Tibial nerve (tissue), 4 donors: ENCODE results near the gene THSD4. TPM values are rescaled to one million over a fixed set of nuclear protein-coding genes. Genes with fewer than 3 reads are reported as not detected.
A peak's percentile ranks its signal among the peaks of the same experiment; 100 is the strongest.
"Not testable (repeated sequence)": the region's sequence is repeated elsewhere in the genome, so short reads cannot be mapped to it uniquely, and the experiment has no call there.

Experiments
- DNase-seq, 2 donors: peaks; one replicate each; pipeline ENCODE4 v3.0.0-alpha.2; 2019; ENCODE audit warnings: low spot score in 2 of 2
- H3K27ac ChIP-seq, 4 donors: fragments of 200-600 bp; sonication (generic) in 3 of 4; one replicate each; pipeline ENCODE4 v1.5.1; 2017 to 2019; ENCODE audit warnings: mild to moderate bottlenecking in 1 of 4
- H3K27me3 ChIP-seq, 2 donors: fragments of 200-600 bp; sonication (generic) in 1 of 2; one replicate each; pipeline versions ENCODE4 v1.5.1 to v1.6.0; 2017 to 2019
- H3K36me3 ChIP-seq, 3 donors: fragments of 200-600 bp; sonication (generic); one replicate each; pipeline ENCODE4 v1.5.1; 2018 to 2019
- H3K4me1 ChIP-seq, 4 donors: fragments of 200-600 bp; sonication (generic) in 3 of 4; one replicate each; pipeline ENCODE4 v1.5.1; 2017 to 2019
- H3K4me3 ChIP-seq, 4 donors: fragments of 200-600 bp; sonication (generic) in 3 of 4; one replicate each; pipeline ENCODE4 v1.5.1; 2017 to 2019; ENCODE audit warnings: mild to moderate bottlenecking in 1 of 4, moderate library complexity in 1 of 4
- H3K9me3 ChIP-seq, 4 donors: fragments of 200-600 bp; sonication (generic) in 3 of 4; one replicate each; pipeline ENCODE4 v1.5.1; 2017 to 2019
- CTCF ChIP-seq, 5 experiments: fragments of 200-600 bp in 3 of 5; fragments of 450-650 bp in 2 of 5; sonication (generic) in 3 of 5; IDR thresholded peaks; one replicate each; pipeline ENCODE4 v1.5.1; 2016 to 2019; ENCODE audit warnings: antibody characterized with exemption in 5 of 5, mild to moderate bottlenecking in 3 of 5, moderate library complexity in 2 of 5
- EP300 ChIP-seq, 2 donors: sonication (generic); formaldehyde crosslinking; IDR thresholded peaks; one replicate each; pipeline ENCODE4 v1.6.1; 2017; ENCODE audit warnings: antibody characterized with exemption in 2 of 2, mild to moderate bottlenecking in 1 of 2
- POLR2A ChIP-seq, 2 donors: fragments of 450-650 bp; IDR thresholded peaks; one replicate each; pipeline ENCODE4 v1.6.1; 2017; ENCODE audit warnings: antibody characterized with exemption in 2 of 2, mild to moderate bottlenecking in 2 of 2, moderate library complexity in 2 of 2
- WGBS, 2 donors: methylation state at CpG; one replicate each; pipeline ENCODE4 v1.1.5; 2018; 5-methylcytosine and 5-hydroxymethylcytosine counted together
- total RNA-seq, 4 donors: library from RNA; depleted of rRNA; stranded (reverse); fragments of >200 nt; gene quantifications; one replicate each; pipeline ENCODE4 v1.1.0, GENCODE V29; 2016

THSD4 gene
- total RNA-seq, 4 donors from 2014 or later, result 9.6 to 25.1 (median 21.2) TPM

- Histone ChIP-seq H3K9me3 (no peaks in the 10 kb centered on the region), H3K4me1 (peaks cover 0 to 9% (median 2%) of the 10 kb centered on the region in 4 donors), H3K36me3 (no peaks in the 10 kb centered on the region), H3K4me3 (no peak overlapping the region), H3K27ac (no peak overlapping the region), H3K27me3 (peaks cover 0 to 12% of the 10 kb centered on the region in 2 donors)
- no peak for TF ChIP-seq EP300 (IDR thresholded peaks at IDR 0.05)
- TF ChIP-seq POLR2A (IDR thresholded peaks at IDR 0.05), result no peak
- TF ChIP-seq CTCF (IDR thresholded peaks at IDR 0.05), result no peak
- no peak for DNase-seq
- 71 to 73% methylated on average over 7 to 8 of the region's 8 CpGs for WGBS, 2 donors
These were observed 5.2 kb downstream of the THSD4 start for GRCh38 chr15:71120428-71120944.

- Histone ChIP-seq H3K36me3 (no peaks in the 10 kb centered on the region), H3K27me3 (peaks cover 0 to 7% of the 10 kb centered on the region in 2 donors), H3K9me3 (no peaks in the 10 kb centered on the region), H3K4me3 (no peak overlapping the region), H3K27ac (no peak overlapping the region), H3K4me1 (peaks cover 0 to 1% (median 0%) of the 10 kb centered on the region in 4 donors)
- no peak for TF ChIP-seq EP300 (IDR thresholded peaks at IDR 0.05)
- no peak for TF ChIP-seq CTCF (IDR thresholded peaks at IDR 0.05)
- TF ChIP-seq POLR2A (IDR thresholded peaks at IDR 0.05), result no peak
- WGBS, 2 donors, result 82 to 84% methylated on average over 3 of the region's 4 CpGs
- DNase-seq, result no peak
These were observed 6.2 kb downstream of the THSD4 start for GRCh38 chr15:71121442-71121841.

GRCh38 chr15:71124937-71125790 lies 9.9 kb downstream of the THSD4 start:
- no peak for DNase-seq
- H3K4me3 ChIP-seq, result no peak overlapping the region

GRCh38 chr15:71125831-71126450 lies 10.7 kb downstream of the THSD4 start:
- Histone ChIP-seq H3K4me3 (no peak overlapping the region), H3K4me1 (no peaks in the 10 kb centered on the region), H3K9me3 (no peaks in the 10 kb centered on the region), H3K27me3 (no peaks in the 10 kb centered on the region), H3K36me3 (no peaks in the 10 kb centered on the region), H3K27ac (peak overlapping the region in 1 of 4 donors; percentile 55)
- 74 to 82% methylated on average over 14 of the region's 14 CpGs for WGBS, 2 donors
- peak in 1 of 5 experiments; percentile 14 for TF ChIP-seq CTCF (IDR thresholded peaks at IDR 0.05)
- TF ChIP-seq EP300 (IDR thresholded peaks at IDR 0.05), result no peak
- no peak for DNase-seq

More at GRCh38 chr15:71124937-71125790, 9.9 kb downstream of the THSD4 start:
- Histone ChIP-seq H3K9me3 (no peaks in the 10 kb centered on the region), H3K36me3 (no peaks in the 10 kb centered on the region), H3K27ac (peak overlapping the region in 1 of 4 donors; percentile 55), H3K4me1 (no peaks in the 10 kb centered on the region), H3K27me3 (no peaks in the 10 kb centered on the region)
- no peak for TF ChIP-seq EP300 (IDR thresholded peaks at IDR 0.05)
- TF ChIP-seq POLR2A (IDR thresholded peaks at IDR 0.05), result no peak
- no peak for TF ChIP-seq CTCF (IDR thresholded peaks at IDR 0.05)
- WGBS, 2 donors, result 29% methylated on average over 8 of the region's 8 CpGs

GRCh38 chr15:71127083-71127482 lies 11.8 kb downstream of the THSD4 start:
- H3K36me3 ChIP-seq, result no peaks in the 10 kb centered on the region
- H3K9me3 ChIP-seq, result no peaks in the 10 kb centered on the region
- no peak for DNase-seq
- TF ChIP-seq POLR2A (IDR thresholded peaks at IDR 0.05), result no peak
- no peak for TF ChIP-seq EP300 (IDR thresholded peaks at IDR 0.05)
- TF ChIP-seq CTCF (IDR thresholded peaks at IDR 0.05), result no peak
- no peaks in the 10 kb centered on the region for H3K4me1 ChIP-seq
- no peaks in the 10 kb centered on the region for H3K27me3 ChIP-seq
- no peak overlapping the region for H3K4me3 ChIP-seq
- H3K27ac ChIP-seq, result no peak overlapping the region

- not testable (repeated sequence) for H3K36me3 ChIP-seq, H3K4me1 ChIP-seq, H3K4me3 ChIP-seq, DNase-seq, H3K27me3 ChIP-seq, H3K9me3 ChIP-seq, H3K27ac ChIP-seq
- 84 to 85% methylated on average over 6 of the region's 6 CpGs for WGBS, 2 donors
These were observed 12.9 kb downstream of the THSD4 start for GRCh38 chr15:71128159-71128558.
